ENCODE measurements around the gene ELL.

DNA sequence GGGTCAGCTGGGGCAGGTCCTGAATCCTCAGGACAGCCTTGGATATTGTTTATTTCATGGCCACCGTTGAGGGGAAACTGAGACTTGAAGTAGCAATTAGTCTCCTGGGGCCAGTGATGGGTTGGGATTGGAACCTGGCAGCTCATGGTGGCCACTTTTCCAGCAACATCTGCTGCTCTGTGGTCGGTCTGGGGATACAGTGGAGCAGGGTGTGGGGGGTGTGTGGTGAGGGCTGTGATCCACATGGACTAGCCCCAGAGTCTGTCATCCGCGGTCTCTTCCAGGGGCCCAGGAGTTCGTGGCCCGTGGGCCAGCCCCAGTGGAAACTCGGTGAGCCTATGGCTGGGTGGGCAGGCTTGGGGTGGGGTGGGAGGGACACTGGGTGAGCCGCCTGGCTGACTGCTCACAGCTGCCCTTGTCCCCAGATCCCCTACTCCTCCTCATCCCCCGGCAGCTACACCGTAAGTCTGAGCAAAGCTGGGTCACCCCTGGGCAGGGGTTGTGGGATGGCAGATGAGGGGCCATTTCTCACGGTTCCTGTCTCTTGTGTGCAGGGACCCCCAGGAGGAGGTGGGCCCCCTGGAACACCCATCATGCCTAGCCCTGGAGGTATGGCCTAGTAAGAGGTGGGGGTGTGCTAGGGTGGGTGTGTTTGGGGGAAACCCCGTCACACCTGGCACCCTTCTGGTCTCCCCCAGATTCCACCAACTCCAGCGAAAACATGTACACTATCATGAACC is 89.4 kb downstream of the ELL start:
- TF ChIP-seq, protein P1, sequence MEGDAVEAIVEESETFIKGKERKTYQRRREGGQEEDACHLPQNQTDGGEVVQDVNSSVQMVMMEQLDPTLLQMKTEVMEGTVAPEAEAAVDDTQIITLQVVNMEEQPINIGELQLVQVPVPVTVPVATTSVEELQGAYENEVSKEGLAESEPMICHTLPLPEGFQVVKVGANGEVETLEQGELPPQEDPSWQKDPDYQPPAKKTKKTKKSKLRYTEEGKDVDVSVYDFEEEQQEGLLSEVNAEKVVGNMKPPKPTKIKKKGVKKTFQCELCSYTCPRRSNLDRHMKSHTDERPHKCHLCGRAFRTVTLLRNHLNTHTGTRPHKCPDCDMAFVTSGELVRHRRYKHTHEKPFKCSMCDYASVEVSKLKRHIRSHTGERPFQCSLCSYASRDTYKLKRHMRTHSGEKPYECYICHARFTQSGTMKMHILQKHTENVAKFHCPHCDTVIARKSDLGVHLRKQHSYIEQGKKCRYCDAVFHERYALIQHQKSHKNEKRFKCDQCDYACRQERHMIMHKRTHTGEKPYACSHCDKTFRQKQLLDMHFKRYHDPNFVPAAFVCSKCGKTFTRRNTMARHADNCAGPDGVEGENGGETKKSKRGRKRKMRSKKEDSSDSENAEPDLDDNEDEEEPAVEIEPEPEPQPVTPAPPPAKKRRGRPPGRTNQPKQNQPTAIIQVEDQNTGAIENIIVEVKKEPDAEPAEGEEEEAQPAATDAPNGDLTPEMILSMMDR (IDR thresholded peaks at IDR 0.05; ENCODE audit: extremely low read depth in 1 of 2, insufficient read depth in 1 of 2, low read depth in 1 of 2, low read length in 2 of 2), result no peak
- TF ChIP-seq POLR2A (IDR thresholded peaks at IDR 0.05; ENCODE audit: low read depth, low read length) (no peak), EZH2 (IDR thresholded peaks at IDR 0.05; ENCODE audit: borderline replicate concordance, low read depth, low read length, severe bottlenecking) (no peak), MYC (IDR thresholded peaks at IDR 0.05; ENCODE audit: low read depth, low read length) (no peak), GATA2 (IDR thresholded peaks at IDR 0.05; ENCODE audit: insufficient read depth, insufficient read length, low read depth, low read length) (no peak), POLR2AphosphoS5 (IDR thresholded peaks at IDR 0.05; ENCODE audit: insufficient read depth, low read depth, low read length) (no peak)
- TF ChIP-seq, protein P2, sequence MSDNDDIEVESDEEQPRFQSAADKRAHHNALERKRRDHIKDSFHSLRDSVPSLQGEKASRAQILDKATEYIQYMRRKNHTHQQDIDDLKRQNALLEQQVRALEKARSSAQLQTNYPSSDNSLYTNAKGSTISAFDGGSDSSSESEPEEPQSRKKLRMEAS (IDR thresholded peaks at IDR 0.05; ENCODE audit: insufficient read depth, insufficient read length), result no peak
